T-cell (primary cell): Measurements from ENCODE around the gene SP2. TPM values are rescaled to one million over a fixed set of nuclear protein-coding genes. Genes with fewer than 3 reads are reported as not detected.

Source experiments
- ATAC-seq, 4 experiments: fragments of 200-7000 bp in 3 of 4; fragments of 150-1000 bp in 1 of 4; cut with Tn5 transposase; replicated peaks in 1 of 4; 1 replicate in 3 of 4; 2 replicates in 1 of 4; pipeline ENCODE4 v1.10.0; 2021; ENCODE audit warnings: moderate library complexity in 3 of 4, mild to moderate bottlenecking in 2 of 4, moderate number of reproducible peaks in 1 of 4
- CTCF ChIA-PET, 2 donors: fragments of 300-600 bp; sonication (Branson Sonifier 250); formaldehyde crosslinking; loops; one replicate each; lab custom pipeline; 2022; ENCODE audit warnings: antibody characterized with exemption in 2 of 2; lab: Charles Lee
- POLR2A ChIA-PET, 2 donors: fragments of 300-600 bp; sonication (Branson Sonifier 250); formaldehyde crosslinking; loops; one replicate each; lab custom pipeline; 2022; ENCODE audit warnings: antibody characterized with exemption in 2 of 2; lab: Charles Lee
- DNase-seq, 35 experiments: peaks; one replicate each; pipeline versions ENCODE4 v3.0.0 to v3.0.0-alpha.2; 2013 to 2023
- H3K27ac ChIP-seq: one replicate; pipeline ENCODE4 v1.5.1; 2013; ENCODE audit warnings: low read length
- H3K27me3 ChIP-seq, 2 experiments: replicated peaks in 1 of 2; 1 replicate in 1 of 2; 2 replicates in 1 of 2; pipeline versions ENCODE4 v1.6.1 to v1.7.0; 2013; ENCODE audit warnings: low read length in 1 of 2, mixed read lengths in 1 of 2; ENCODE audit not compliant: control insufficient read depth in 2 of 2, insufficient read depth in 2 of 2; ENCODE audit errors: extremely low read depth in 1 of 2
- H3K36me3 ChIP-seq, 2 donors: 1 replicate in 1 of 2; 2 replicates in 1 of 2; pipeline versions ENCODE4 v1.6.1 to v1.7.0; 2013; ENCODE audit warnings: low read length in 1 of 2; ENCODE audit not compliant: control insufficient read depth in 2 of 2, insufficient read depth in 1 of 2; ENCODE audit errors: extremely low read depth in 1 of 2
- H3K4me1 ChIP-seq, 2 experiments: 1 replicate in 1 of 2; 2 replicates in 1 of 2; pipeline versions ENCODE4 v1.6.1 to v1.7.0; 2013; ENCODE audit warnings: low read length in 2 of 2, mixed read lengths in 1 of 2; ENCODE audit not compliant: insufficient read depth in 2 of 2, control insufficient read depth in 1 of 2; ENCODE audit errors: extremely low read depth in 1 of 2
- H3K4me3 ChIP-seq, 2 donors: 1 replicate in 1 of 2; 2 replicates in 1 of 2; pipeline versions ENCODE4 v1.5.1 to v1.7.0; 2013; ENCODE audit warnings: mild to moderate bottlenecking in 2 of 2, low read length in 1 of 2, moderate library complexity in 1 of 2; ENCODE audit not compliant: control insufficient read depth in 1 of 2; ENCODE audit errors: extremely low read depth in 1 of 2
- H3K9me3 ChIP-seq: 2 replicates; pipeline ENCODE4 v1.7.0; 2013
- H3K27ac Mint-ChIP-seq, 2 donors: one replicate each; pipeline ENCODE4 v1.8.0; 2020 to 2021; ENCODE audit warnings: mild to moderate bottlenecking in 2 of 2, mixed read lengths in 2 of 2
- H3K27me3 Mint-ChIP-seq, 2 donors: one replicate each; pipeline ENCODE4 v1.8.0; 2021 to 2022; ENCODE audit warnings: mixed read lengths in 2 of 2
- H3K36me3 Mint-ChIP-seq: one replicate; pipeline ENCODE4 v1.8.0; 2021; ENCODE audit warnings: mixed read lengths
- H3K4me1 Mint-ChIP-seq, 3 donors: one replicate each; pipeline ENCODE4 v1.8.0; 2020 to 2022; ENCODE audit warnings: mixed read lengths in 3 of 3, mild to moderate bottlenecking in 1 of 3
- H3K4me3 Mint-ChIP-seq, 3 donors: one replicate each; pipeline ENCODE4 v1.8.0; 2020 to 2022; ENCODE audit warnings: mild to moderate bottlenecking in 3 of 3, mixed read lengths in 3 of 3, moderate library complexity in 3 of 3
- H3K9me3 Mint-ChIP-seq, 3 donors: one replicate each; pipeline ENCODE4 v1.8.0; 2020 to 2022; ENCODE audit warnings: mixed read lengths in 3 of 3
- whole genome bisulfite sequencing: methylation state at CpG from one replicate; pipeline ENCODE4 v1.1.5; 2013; ENCODE audit warnings: missing lambda C conversion rate; ENCODE audit not compliant: insufficient coverage; 5-methylcytosine and 5-hydroxymethylcytosine counted together
- total RNA-seq, 35 experiments: library from RNA in 6 of 35; stranded (reverse) in 6 of 35; fragments of 120-200 nt in 1 of 35; gene quantifications; one replicate each; pipeline versions ENCODE4 v1.2.1 to v1.2.4 and lab custom pipeline; 2013 to 2026

SP2 gene
- total RNA-seq, 5 donors from 2014 or later (not counting 1 experiment from before 2014, with no cell fraction given), result 27.1 to 41.6 (median 32.8) TPM

GRCh38 chr17:47978324-47978723, 82.3 kb downstream of the SP2 start:
- peak in 27 of 35 experiments; percentile 5 to 66 (median 34) for DNase-seq
- ATAC-seq, result peak; percentile 48 to 74 (median 56)
- Mint-ChIP-seq H3K36me3 (peaks cover 62% of the 10 kb centered on the region), H3K27me3 (no peaks in the 10 kb centered on the region), H3K9me3 (no peaks in the 10 kb centered on the region), H3K4me1 (peaks cover 0 to 14% (median 6%) of the 10 kb centered on the region in 3 donors), H3K4me3 (no peak overlapping the region), H3K27ac (no peak overlapping the region)
- ChIA-PET CTCF (interaction anchor here (0.6 to 1.1 kb wide), 5 partner anchors 28 to 413 kb away, joined by 3 to 8 read pairs (median 5); no protein-coding TSS in a partner anchor), POLR2A (no interaction called here)
- peaks cover 0 to 26% of the 10 kb centered on the region in 2 experiments for H3K4me1 ChIP-seq
- H3K27ac ChIP-seq, result no peak overlapping the region
- peaks cover 15 to 87% of the 10 kb centered on the region in 2 donors for H3K36me3 ChIP-seq
- no peak overlapping the region for H3K4me3 ChIP-seq
- no peaks in the 10 kb centered on the region for H3K27me3 ChIP-seq
- WGBS, result 67% methylated on average over 4 of the region's 7 CpGs
- H3K9me3 ChIP-seq, result no peaks in the 10 kb centered on the region

Other genes starting within 250 kb of the SP2 start
- 100 to 1,000 TPM; 216 to 262 (median 240) TPM for gene KPNB1, start 246.3 kb upstream of the SP2 start, total RNA-seq
- 10 to 100 TPM in 1 of 5 donors, 1 to 10 TPM in 4; 4.5 to 20.5 (median 7.2) TPM for gene TBKBP1, start 202.1 kb upstream of the SP2 start, total RNA-seq
- gene TBX21, start 163.0 kb upstream of the SP2 start, total RNA-seq, result 10 to 100 TPM in 4 of 5 donors, 1 to 10 TPM in 1; 7.9 to 37.3 (median 20.8) TPM
- gene OSBPL7, start 74.4 kb upstream of the SP2 start, total RNA-seq, result 10 to 100 TPM; 40.4 to 57.1 (median 43.9) TPM
- 10 to 100 TPM; 34.1 to 60.1 (median 41.6) TPM for gene MRPL10, start 64.7 kb upstream of the SP2 start, total RNA-seq
- gene LRRC46, start 64.6 kb upstream of the SP2 start, total RNA-seq, result 1 to 10 TPM in 2 of 5 donors, under 1 TPM in 3; 0.20 to 1.0 (median 0.88) TPM
- 10 to 100 TPM; 27.0 to 44.3 (median 40.6) TPM for gene SCRN2, start 55.0 kb upstream of the SP2 start, total RNA-seq
- under 1 TPM; 0.10 to 0.26 (median 0.13) TPM for gene SP6, start 45.1 kb upstream of the SP2 start, total RNA-seq
- 10 to 100 TPM; 10.3 to 18.5 (median 15.7) TPM for gene PNPO, start 45.3 kb downstream of the SP2 start, total RNA-seq
- gene PRR15L, start 61.6 kb downstream of the SP2 start, total RNA-seq, result under 1 TPM in 3 of 5 donors, not detected in 2; 0.18 to 0.44 (median 0.26) TPM
- 100 to 1,000 TPM; 247 to 349 (median 318) TPM for gene CDK5RAP3, start 74.9 kb downstream of the SP2 start, total RNA-seq
- gene COPZ2, start 141.6 kb downstream of the SP2 start, total RNA-seq, result 1 to 10 TPM; 1.2 to 2.6 (median 1.9) TPM
- gene NFE2L1, start 152.1 kb downstream of the SP2 start, total RNA-seq, result 10 to 100 TPM; 30.3 to 61.6 (median 43.9) TPM
- 10 to 100 TPM; 19.6 to 32.4 (median 30.7) TPM for gene CBX1, start 205.2 kb downstream of the SP2 start, total RNA-seq
- gene SNX11, start 211.5 kb downstream of the SP2 start, total RNA-seq, result 10 to 100 TPM; 10.6 to 20.4 (median 19.5) TPM